Psoas muscle (tissue), 8 donors: Measurements from ENCODE around the gene DHX15. TPM values are rescaled to one million over a fixed set of nuclear protein-coding genes. Genes with fewer than 3 reads are reported as not detected.
A peak's percentile ranks its signal among the peaks of the same experiment; 100 is the strongest.

Source experiments
- ATAC-seq, 4 donors: fragments of 200-7000 bp; cut with Tn5 transposase; one replicate each; pipeline ENCODE4 v1.9.1; 2020; ENCODE audit warnings: moderate library complexity in 3 of 4, mild to moderate bottlenecking in 2 of 4
- DNase-seq, 2 donors: peaks; one replicate each; pipeline ENCODE4 v3.0.0-alpha.2; 2020
- H3K27ac ChIP-seq: fragments of 200-600 bp; one replicate; pipeline ENCODE4 v1.8.0; 2022
- H3K27me3 ChIP-seq, 3 donors: fragments of 200-600 bp in 1 of 3; one replicate each; pipeline versions ENCODE4 v1.6.1 to v1.8.0; 2013 to 2022; ENCODE audit warnings: low read length in 2 of 3, mild to moderate bottlenecking in 2 of 3, moderate library complexity in 1 of 3; ENCODE audit not compliant: insufficient read depth in 3 of 3
- H3K36me3 ChIP-seq, 2 donors: fragments of 200-600 bp in 1 of 2; one replicate each; pipeline versions ENCODE4 v1.6.1 to v1.8.0; 2013 to 2022; ENCODE audit warnings: low read depth in 1 of 2, mild to moderate bottlenecking in 1 of 2, moderate library complexity in 1 of 2; ENCODE audit not compliant: insufficient read depth in 1 of 2
- H3K4me1 ChIP-seq: fragments of 200-600 bp; one replicate; pipeline ENCODE4 v1.8.0; 2022
- H3K4me3 ChIP-seq: fragments of 200-600 bp; one replicate; pipeline ENCODE4 v1.8.0; 2022; ENCODE audit warnings: mild to moderate bottlenecking
- H3K9me3 ChIP-seq: fragments of 200-600 bp; one replicate; pipeline ENCODE4 v1.8.0; 2022
- CTCF ChIP-seq: fragments of 200-600 bp; IDR thresholded peaks from one replicate; pipeline ENCODE4 v1.8.0; 2022; ENCODE audit warnings: antibody characterized with exemption
- WGBS, 3 donors: extraction: QIAGEN DNeasy Blood & Tissue Kit; methylation state at CpG; one replicate each; pipeline versions ENCODE4 v1.1.6 to v1.1.7; 2013; 5-methylcytosine and 5-hydroxymethylcytosine counted together
- intact Hi-C, 2 donors: fragments of 100-400 bp; cut with DNase I; formaldehyde crosslinking; loops; one replicate each; pipeline versions ENCODE4 v1.11.0 to v1.14.2; 2022
- polyA plus RNA-seq, 3 donors: library from polyadenylated mRNA; stranded (reverse); fragments of 200-250 nt; gene quantifications; one replicate each; pipeline ENCODE4 v1.2.3, GENCODE V29; 2013
- total RNA-seq, 4 donors: library from RNA; stranded (reverse); fragmentation: NEBNext Ultra II Directional in 2 of 4; extraction: Animal tissue kit (Norgen Biotek cat#: 25700) in 2 of 4; gene quantifications; one replicate each; pipeline versions ENCODE4 v1.2.1 to v1.2.4, GENCODE V29; 2021 to 2023
- donor health status: healthy with polysubstance abuse.
- donor health status: DM: no; HTN: no; CAD: no; lungs with moderate emphysema.
- donor health status: Bipolar disorder and iron deficiency.
- donor health status: healthy.
- donor health status: DM: yes; HTN: yes; CAD: no.
- donor health status: DM: no; HTN: no; CAD: no.
- donor health status: DM: no; HTN: no; CAD: no.
- donor health status: DM: yes; HTN: yes; CAD: no.

DHX15 gene
- total and polyA plus RNA-seq, 7 donors: 28.3 to 69.7 (median 46.0) TPM

- intact Hi-C loops: no loop called here
- no peak overlapping the region for H3K27ac ChIP-seq
- WGBS, 3 donors: 84 to 89% (median 87%) methylated on average over 4 of the region's 4 CpGs
- no peaks in the 10 kb centered on the region for H3K9me3 ChIP-seq
- H3K27me3 ChIP-seq: no peaks in the 10 kb centered on the region
- TF ChIP-seq CTCF: no peak
- H3K4me1 ChIP-seq: peaks cover 60% of the 10 kb centered on the region
- ATAC-seq (no peak), DNase-seq (no peak)
- no peak overlapping the region for H3K4me3 ChIP-seq
- H3K36me3 ChIP-seq: peaks cover 14 to 31% of the 10 kb centered on the region in 2 donors
Observed at GRCh38 chr4:24578364-24578763, 6.0 kb downstream of the DHX15 start.

GRCh38 chr4:24576276-24576675, 8.1 kb downstream of the DHX15 start:
- TF ChIP-seq CTCF: no peak
- 90 to 92% (median 90%) methylated on average over 17 of the region's 17 CpGs for whole genome bisulfite sequencing, 3 donors
- no peak for DNase-seq
- no peak for ATAC-seq
- H3K27ac ChIP-seq: no peak overlapping the region
- no peaks in the 10 kb centered on the region for H3K9me3 ChIP-seq
- no peaks in the 10 kb centered on the region for H3K27me3 ChIP-seq
- H3K4me1 ChIP-seq: peaks cover 44% of the 10 kb centered on the region
- intact Hi-C loops: no loop called here
- H3K36me3 ChIP-seq: peaks cover 14 to 46% of the 10 kb centered on the region in 2 donors
- no peak overlapping the region for H3K4me3 ChIP-seq

GRCh38 chr4:24574236-24574635, 10.1 kb downstream of the DHX15 start:
- no peak for ATAC-seq
- DNase-seq: no peak
- intact Hi-C loops: no loop called here
- Histone ChIP-seq H3K4me3 (no peak overlapping the region), H3K9me3 (no peaks in the 10 kb centered on the region), H3K27me3 (no peaks in the 10 kb centered on the region), H3K27ac (no peak overlapping the region), H3K4me1 (peaks cover 44% of the 10 kb centered on the region), H3K36me3 (peaks cover 12 to 63% of the 10 kb centered on the region in 2 donors)
- no peak for TF ChIP-seq CTCF

- Histone ChIP-seq H3K9me3 (no peaks in the 10 kb centered on the region), H3K36me3 (peaks cover 12 to 63% of the 10 kb centered on the region in 2 donors), H3K27ac (no peak overlapping the region), H3K4me3 (no peak overlapping the region), H3K27me3 (no peaks in the 10 kb centered on the region), H3K4me1 (peaks cover 44% of the 10 kb centered on the region)
- intact Hi-C loops: no loop called here
- WGBS, 3 donors: 49 to 50% (median 49%) methylated on average over 2 of the region's 2 CpGs
- ATAC-seq: no peak
- TF ChIP-seq CTCF: no peak
- no peak for DNase-seq
Observed at GRCh38 chr4:24573582-24573981, 10.8 kb downstream of the DHX15 start.

GRCh38 chr4:24570574-24571236, 13.6 kb downstream of the DHX15 start:
- WGBS, 3 donors: 77 to 84% (median 82%) methylated on average over 5 of the region's 5 CpGs
- DNase-seq: no peak
- peaks cover 28% of the 10 kb centered on the region for H3K4me1 ChIP-seq
- peaks cover 7 to 58% of the 10 kb centered on the region in 2 donors for H3K36me3 ChIP-seq
- no peak overlapping the region for H3K27ac ChIP-seq
- intact Hi-C loops: no loop called here
- TF ChIP-seq CTCF: no peak
- H3K27me3 ChIP-seq: no peaks in the 10 kb centered on the region
- H3K9me3 ChIP-seq: no peaks in the 10 kb centered on the region
- no peak overlapping the region for H3K4me3 ChIP-seq
- ATAC-seq: peak in 1 of 4 donors; percentile 31
